ENCODE measurements around the gene ASB4. TPM values are rescaled to one million over a fixed set of nuclear protein-coding genes. Genes with fewer than 3 reads are reported as not detected.

The ASB4 gene
- polyA plus RNA-seq, 2 of the 4 experiments (the other 2 are of a cell fraction), result 1.4 to 3.1 TPM

DNA sequence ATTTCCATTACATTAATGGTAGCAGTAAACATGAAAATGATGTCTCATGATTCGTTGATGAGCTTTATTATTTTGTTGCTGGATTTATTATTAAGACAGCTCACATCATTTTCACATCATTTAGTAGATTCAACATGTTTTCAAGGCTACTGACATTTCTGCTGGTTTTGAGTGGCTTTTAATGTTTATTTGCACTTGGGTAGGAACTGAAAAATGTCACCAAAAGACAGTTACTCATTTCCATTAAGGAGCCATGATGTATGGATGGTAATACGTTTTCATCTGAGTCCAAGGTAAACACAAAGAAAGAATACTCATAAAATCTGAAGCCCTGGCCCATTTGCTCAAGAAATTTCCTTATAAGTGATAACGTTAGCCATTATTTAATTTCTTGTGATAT, 95.7 kb downstream of the ASB4 start:
- H3K27ac ChIP-seq, result no peak overlapping the region
- no peaks in the 10 kb centered on the region for H3K9me3 ChIP-seq
- 22% methylated on average over 3 of the region's 3 CpGs for WGBS (ENCODE audit: missing lambda C conversion rate)
- POLR2A ChIA-PET, result no interaction called here
- FAIRE-seq, result peak; percentile 96
- TF ChIP-seq, protein P1, sequence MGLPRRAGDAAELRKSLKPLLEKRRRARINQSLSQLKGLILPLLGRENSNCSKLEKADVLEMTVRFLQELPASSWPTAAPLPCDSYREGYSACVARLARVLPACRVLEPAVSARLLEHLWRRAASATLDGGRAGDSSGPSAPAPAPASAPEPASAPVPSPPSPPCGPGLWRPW (IDR thresholded peaks at IDR 0.05), result no peak
- TF ChIP-seq KDM5A (IDR thresholded peaks at IDR 0.05) (no peak), SREBF2 (IDR thresholded peaks at IDR 0.05) (no peak), RFX5 (IDR thresholded peaks at IDR 0.05) (no peak), TP53 (CRISPR knock-in tag; IDR thresholded peaks at IDR 0.05) (no peak), EHF (CRISPR knock-in tag; IDR thresholded peaks at IDR 0.05) (no peak), CHD2 (IDR thresholded peaks at IDR 0.05; ENCODE audit: low read length, partially characterized antibody) (no peak)
- TF ChIP-seq, protein P2, sequence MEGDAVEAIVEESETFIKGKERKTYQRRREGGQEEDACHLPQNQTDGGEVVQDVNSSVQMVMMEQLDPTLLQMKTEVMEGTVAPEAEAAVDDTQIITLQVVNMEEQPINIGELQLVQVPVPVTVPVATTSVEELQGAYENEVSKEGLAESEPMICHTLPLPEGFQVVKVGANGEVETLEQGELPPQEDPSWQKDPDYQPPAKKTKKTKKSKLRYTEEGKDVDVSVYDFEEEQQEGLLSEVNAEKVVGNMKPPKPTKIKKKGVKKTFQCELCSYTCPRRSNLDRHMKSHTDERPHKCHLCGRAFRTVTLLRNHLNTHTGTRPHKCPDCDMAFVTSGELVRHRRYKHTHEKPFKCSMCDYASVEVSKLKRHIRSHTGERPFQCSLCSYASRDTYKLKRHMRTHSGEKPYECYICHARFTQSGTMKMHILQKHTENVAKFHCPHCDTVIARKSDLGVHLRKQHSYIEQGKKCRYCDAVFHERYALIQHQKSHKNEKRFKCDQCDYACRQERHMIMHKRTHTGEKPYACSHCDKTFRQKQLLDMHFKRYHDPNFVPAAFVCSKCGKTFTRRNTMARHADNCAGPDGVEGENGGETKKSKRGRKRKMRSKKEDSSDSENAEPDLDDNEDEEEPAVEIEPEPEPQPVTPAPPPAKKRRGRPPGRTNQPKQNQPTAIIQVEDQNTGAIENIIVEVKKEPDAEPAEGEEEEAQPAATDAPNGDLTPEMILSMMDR (IDR thresholded peaks at IDR 0.05), result no peak
- TF ChIP-seq, protein P3, sequence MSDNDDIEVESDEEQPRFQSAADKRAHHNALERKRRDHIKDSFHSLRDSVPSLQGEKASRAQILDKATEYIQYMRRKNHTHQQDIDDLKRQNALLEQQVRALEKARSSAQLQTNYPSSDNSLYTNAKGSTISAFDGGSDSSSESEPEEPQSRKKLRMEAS (IDR thresholded peaks at IDR 0.05), result no peak
- CTCF ChIA-PET, result no interaction called here
- peak in 1 of 2 experiments; percentile 6 for DNase-seq (ENCODE audit: low read depth in 1 of 2, low spot score in 1 of 2)
- ATAC-seq, result no peak
- H3K4me3 ChIP-seq, result no peak overlapping the region
- no peak overlapping the region for H3K4me2 ChIP-seq
- peaks cover 6% of the 10 kb centered on the region; the same call in 2 of the 3 replicates for H3K4me1 ChIP-seq

DNA sequence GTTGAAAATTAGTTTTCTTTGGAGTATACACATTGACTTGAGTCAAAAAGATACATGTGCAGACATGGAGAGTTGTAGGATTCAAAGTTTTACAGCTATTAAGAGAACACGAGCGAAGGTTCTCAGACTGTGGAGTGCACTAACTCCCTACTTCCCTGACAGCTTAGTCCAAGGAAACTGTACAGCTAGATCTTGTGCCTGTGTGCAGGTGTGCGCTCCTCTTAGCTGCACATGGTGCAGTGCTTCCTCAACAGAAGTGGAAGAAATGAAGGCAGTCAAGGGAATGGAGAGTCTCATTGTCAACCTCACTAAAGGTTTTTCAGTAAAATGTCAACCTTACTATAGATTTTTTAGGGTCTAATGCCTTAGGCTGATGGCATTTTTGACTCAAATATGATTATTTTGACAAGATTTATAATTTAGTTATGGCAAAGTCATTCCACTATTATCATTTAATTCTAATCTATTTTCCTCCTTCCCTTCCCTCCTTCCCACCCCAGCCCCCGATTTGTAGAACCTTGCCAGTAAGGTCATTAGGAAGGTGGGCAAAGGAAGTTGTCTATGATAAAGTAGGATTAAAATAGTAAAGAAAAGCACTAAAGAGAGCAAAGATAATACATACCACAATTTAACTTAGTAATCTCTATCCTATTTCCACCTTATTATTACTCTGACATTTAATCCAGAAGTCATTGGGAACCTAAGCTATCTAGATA, 97.0 kb downstream of the ASB4 start:
- ATAC-seq (0 out of 6 replicates have a peak, but pooled peaks of 1 of the 2 experiments have one; percentile 29), DNase-seq (ENCODE audit: low read depth in 1 of 2, low spot score in 1 of 2) (peak in 1 of 2 experiments; percentile 7), FAIRE-seq (no peak)
- H3K4me3 ChIP-seq, result no peak overlapping the region
- TF ChIP-seq TFCP2L1 (CRISPR knock-in tag; IDR thresholded peaks at IDR 0.05), result no peak
- TF ChIP-seq EP300 (IDR thresholded peaks at IDR 0.05), result no peak
- no peak for TF ChIP-seq SREBF2 (IDR thresholded peaks at IDR 0.05)
- TF ChIP-seq, protein P1 (IDR thresholded peaks at IDR 0.05), result no peak
- TF ChIP-seq ZNF302 (CRISPR knock-in tag; IDR thresholded peaks at IDR 0.05), result no peak
- TF ChIP-seq, protein P4, sequence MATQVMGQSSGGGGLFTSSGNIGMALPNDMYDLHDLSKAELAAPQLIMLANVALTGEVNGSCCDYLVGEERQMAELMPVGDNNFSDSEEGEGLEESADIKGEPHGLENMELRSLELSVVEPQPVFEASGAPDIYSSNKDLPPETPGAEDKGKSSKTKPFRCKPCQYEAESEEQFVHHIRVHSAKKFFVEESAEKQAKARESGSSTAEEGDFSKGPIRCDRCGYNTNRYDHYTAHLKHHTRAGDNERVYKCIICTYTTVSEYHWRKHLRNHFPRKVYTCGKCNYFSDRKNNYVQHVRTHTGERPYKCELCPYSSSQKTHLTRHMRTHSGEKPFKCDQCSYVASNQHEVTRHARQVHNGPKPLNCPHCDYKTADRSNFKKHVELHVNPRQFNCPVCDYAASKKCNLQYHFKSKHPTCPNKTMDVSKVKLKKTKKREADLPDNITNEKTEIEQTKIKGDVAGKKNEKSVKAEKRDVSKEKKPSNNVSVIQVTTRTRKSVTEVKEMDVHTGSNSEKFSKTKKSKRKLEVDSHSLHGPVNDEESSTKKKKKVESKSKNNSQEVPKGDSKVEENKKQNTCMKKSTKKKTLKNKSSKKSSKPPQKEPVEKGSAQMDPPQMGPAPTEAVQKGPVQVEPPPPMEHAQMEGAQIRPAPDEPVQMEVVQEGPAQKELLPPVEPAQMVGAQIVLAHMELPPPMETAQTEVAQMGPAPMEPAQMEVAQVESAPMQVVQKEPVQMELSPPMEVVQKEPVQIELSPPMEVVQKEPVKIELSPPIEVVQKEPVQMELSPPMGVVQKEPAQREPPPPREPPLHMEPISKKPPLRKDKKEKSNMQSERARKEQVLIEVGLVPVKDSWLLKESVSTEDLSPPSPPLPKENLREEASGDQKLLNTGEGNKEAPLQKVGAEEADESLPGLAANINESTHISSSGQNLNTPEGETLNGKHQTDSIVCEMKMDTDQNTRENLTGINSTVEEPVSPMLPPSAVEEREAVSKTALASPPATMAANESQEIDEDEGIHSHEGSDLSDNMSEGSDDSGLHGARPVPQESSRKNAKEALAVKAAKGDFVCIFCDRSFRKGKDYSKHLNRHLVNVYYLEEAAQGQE (IDR thresholded peaks at IDR 0.05), result no peak
- 96% methylated on average over 4 of the region's 4 CpGs for WGBS (ENCODE audit: missing lambda C conversion rate)
- ChIA-PET CTCF (no interaction called here), POLR2A (no interaction called here)
- H3K27ac ChIP-seq, result no peak overlapping the region
- H3K4me1 ChIP-seq, result no peaks in the 10 kb centered on the region; the same call in 2 of the 3 replicates
- H3K9me3 ChIP-seq, result no peaks in the 10 kb centered on the region
- H3K4me2 ChIP-seq, result no peak overlapping the region

DNA sequence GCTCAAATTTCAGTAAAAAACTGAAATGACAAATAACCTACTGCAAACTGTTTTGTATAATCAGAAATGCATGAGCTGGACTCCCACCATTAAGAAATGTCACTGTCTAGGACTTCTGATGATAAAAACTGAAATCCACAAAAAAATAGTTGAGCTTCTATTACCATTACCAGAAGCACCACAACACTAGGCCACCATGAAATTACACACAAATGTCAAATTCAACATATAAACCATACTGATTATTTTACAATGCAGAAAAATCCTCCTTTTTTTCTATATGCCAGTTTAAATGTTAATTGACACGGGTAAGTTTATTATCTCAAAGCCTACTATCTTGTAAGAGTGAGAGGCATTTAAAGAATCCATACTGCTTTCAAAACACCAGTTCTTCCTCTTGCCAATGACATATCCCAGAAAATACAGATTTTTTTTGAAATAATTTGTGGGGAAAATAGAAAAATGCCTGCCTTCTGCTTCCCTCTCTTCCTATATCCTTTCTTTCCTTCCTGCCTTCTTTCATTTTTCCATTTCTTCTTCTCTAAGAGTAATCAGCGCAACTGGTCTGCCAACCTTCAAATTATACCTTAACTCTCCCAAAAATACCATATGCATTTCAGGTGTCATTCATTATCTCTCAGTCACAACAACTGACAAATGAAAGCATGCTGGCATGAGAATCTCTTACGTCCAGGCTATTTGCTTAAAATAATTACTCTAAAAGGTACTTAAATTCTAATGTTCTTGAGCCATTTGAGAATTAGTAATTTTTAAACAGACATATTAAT, 98.3 kb downstream of the ASB4 start:
- ChIA-PET CTCF (interaction anchor here (1.0 kb wide), 1 partner anchor 106 kb away, joined by 3 read pairs; no protein-coding TSS in a partner anchor), POLR2A (no interaction called here)
- Histone ChIP-seq H3K4me1 (no peaks in the 10 kb centered on the region; the same call in 2 of the 3 replicates), H3K4me2 (no peak overlapping the region), H3K4me3 (no peak overlapping the region), H3K9me3 (no peaks in the 10 kb centered on the region), H3K27ac (no peak overlapping the region)
- no peak for ATAC-seq
- 67% methylated on average over 3 of the region's 3 CpGs for WGBS (ENCODE audit: missing lambda C conversion rate)
- no peak for FAIRE-seq
- DNase-seq (ENCODE audit: low read depth in 1 of 2, low spot score in 1 of 2), result no peak
- TF ChIP-seq, protein P5, sequence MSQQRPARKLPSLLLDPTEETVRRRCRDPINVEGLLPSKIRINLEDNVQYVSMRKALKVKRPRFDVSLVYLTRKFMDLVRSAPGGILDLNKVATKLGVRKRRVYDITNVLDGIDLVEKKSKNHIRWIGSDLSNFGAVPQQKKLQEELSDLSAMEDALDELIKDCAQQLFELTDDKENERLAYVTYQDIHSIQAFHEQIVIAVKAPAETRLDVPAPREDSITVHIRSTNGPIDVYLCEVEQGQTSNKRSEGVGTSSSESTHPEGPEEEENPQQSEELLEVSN (IDR thresholded peaks at IDR 0.05; ENCODE audit: borderline replicate concordance, low read depth), result no peak
- no peak for TF ChIP-seq ZC3H11A (IDR thresholded peaks at IDR 0.05)
- TF ChIP-seq MAZ (IDR thresholded peaks at IDR 0.05; ENCODE audit: borderline replicate concordance, low read depth, low read length), result no peak
- TF ChIP-seq, protein P4 (IDR thresholded peaks at IDR 0.05), result 0 out of 2 replicates have a peak, but pooled peaks have one; percentile 37
- TF ChIP-seq RARB (CRISPR knock-in tag; IDR thresholded peaks at IDR 0.05), result no peak
- TF ChIP-seq RCOR1 (IDR thresholded peaks at IDR 0.05; ENCODE audit: low read depth, low read length), result no peak
- no peak for TF ChIP-seq JUN (IDR thresholded peaks at IDR 0.05)
